SHP77 (cell line): Measurements from ENCODE around the gene AGRN.

ENCODE experiments used
- DNase-seq, 2 experiments: peaks; one replicate each; lab custom pipeline; 2025; lab: John Stamatoyannopoulos, UW

Gene AGRN

GRCh38 chr1:1081311-1082238, 61.7 kb downstream of the AGRN start:
- no peak for DNase-seq

DNA sequence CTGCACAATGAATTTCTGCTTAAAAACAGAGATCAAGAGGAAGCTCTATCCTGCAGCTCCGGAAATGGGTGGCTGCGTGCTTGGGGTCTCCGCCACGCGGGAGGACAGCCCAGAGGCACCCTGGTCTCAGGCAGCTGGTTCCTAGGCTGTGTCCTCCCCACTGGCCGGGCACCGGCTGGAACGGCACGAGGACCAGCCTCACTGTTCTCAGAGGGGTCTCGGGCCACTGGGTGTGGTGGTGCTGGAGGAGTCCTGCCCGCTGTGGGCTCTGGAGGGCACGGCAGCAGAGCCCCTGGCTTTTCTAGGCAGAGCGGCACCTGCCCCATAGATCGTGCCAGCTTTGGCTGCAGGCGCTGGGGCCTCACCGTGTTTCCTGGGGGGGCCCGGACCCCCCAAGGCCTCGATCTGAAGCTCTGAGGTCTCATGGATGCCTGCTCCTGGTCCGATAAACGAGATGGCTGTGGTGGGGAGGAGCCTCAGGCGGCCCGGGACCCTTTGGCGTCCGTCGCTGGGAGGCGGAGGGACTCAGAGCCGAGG, 62.4 kb downstream of the AGRN start:
- DNase-seq, result no peak

GRCh38 chr1:1082776-1083415, 63.0 kb downstream of the AGRN start:
- DNase-seq, result no peak

- DNase-seq, result no peak
Measured at GRCh38 chr1:1083416-1084371, 63.8 kb downstream of the AGRN start.

GRCh38 chr1:1084372-1085170, 64.7 kb downstream of the AGRN start:
- no peak for DNase-seq

DNA sequence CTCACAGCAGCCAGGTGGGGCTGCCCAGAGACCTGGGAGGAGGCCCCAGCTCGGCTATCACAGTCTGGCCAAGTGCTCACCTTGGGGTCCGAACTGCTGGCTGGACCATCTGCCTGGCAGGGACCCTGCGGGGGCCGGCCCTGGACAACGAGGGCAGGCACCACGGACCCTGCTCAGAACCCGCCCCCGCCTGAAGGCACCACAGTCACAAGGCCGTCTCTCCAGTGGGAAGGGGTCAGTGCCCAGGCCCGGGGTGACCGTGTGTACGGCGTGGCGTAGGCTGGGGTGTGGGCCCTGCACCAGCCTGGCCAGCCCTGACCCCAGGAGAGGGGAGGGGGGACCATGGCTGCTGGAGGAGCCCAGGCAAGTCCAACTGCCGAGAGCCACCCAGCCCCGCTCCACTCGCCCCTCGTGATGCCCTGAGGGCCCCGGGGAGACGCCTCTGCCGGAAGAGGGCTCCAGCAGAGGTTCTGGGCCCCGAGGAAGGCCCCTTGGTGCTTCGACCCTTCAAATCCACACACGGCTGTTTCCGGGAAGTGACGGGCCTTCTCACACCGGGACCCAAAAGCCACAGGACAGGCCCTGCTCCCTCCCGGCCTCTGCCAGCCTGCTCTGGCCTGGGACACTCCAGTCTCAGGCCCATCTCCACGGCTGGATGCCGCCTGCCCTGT, 65.4 kb downstream of the AGRN start:
- DNase-seq, result no peak

DNA sequence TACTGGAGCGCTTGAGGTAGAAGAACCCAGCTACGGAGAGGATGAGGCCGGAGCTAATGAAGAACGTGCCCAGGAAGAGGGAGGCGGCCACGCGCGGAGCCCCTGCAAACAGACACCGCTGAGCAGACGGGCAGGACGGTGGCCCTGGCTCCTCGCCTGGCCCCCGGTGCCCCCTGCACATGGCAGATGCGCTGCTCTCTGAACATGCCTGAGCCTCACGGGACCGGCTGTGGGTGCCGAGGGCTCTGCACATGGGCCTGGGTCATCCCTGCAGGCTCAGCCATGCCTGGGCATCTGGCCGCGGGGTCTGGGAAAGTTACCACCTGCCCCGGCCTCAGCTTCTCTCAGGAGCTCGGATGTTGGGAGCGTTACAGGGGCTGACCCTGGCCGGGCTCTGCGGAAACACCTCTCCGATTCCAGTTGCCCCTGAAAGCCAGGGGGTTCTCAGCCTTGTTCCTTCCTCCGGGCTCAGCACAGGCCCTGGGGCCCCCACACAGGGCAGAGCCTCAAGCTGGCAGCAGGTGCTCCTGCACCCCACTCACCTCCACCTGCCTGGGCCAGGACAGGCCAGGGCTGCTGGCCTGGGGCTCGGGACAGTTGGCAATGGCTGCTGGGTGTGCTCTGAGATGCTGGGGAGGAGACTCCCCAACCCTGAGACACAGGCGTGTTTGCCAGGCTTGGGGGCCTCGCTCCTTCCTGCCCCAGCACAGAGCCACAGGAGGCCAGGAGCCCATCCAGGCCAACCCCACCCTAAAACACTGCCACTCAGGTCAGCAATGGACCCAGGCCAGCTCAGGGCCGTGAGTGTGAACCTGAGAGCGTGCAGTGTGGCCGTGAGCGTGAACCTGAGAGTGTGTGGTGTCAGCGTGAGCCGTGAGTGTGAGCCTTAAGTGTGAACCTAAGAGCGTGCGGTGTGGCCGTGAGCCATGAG, 66.3 kb downstream of the AGRN start:
- DNase-seq, result no peak

DNA sequence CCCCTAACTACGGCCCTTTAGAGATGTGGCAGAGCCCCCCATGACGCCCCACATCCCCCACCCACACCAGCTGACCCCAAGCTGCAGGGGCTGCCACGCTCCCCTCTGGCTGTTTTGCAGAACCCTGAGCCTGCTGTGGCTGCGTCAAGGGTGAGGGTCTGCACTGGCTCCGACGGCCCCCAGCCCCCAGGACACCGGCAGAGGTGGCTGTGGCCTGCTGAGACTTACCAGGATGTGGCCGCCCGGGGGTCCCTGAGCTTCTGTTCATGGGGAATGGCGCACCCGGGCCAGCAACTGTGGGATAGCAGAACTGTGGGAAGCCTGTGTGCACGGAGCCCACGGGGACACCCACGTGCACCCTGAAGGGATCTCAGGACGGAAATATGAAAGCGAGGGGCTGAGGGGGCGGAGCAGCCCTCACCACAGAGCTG, 67.0 kb downstream of the AGRN start:
- no peak for DNase-seq

DNA sequence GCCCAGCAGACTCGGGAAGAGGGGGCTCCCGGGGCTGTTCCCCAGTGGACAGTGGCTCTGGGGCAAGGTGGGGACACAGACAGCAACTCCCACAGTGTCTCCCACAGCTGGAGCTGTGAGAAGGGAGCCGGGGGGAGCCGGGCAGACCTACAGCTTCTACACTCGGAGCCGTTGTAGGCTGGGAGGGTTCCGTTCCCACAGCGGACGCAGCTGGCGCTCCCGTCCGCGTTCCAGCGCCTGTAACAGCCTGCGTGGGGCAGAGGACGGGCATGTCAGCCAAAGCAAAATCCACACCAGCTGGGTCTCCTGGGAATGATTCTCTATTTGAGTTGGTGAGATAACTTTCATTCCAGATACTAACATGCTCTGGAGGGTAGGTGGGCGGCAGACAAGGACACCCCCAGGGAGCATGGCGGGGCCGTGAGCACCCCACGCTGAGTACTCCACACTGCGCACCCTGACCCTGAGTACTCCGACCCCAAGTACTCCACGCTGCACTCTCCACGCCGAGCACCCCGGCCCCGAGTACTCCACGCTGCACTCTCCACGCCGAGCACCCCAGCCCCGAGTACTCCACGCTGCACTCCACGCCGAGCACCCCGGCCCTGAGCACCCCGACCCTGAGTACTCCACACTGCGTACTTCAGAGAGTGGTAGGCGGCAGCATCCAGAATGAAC, 67.6 kb downstream of the AGRN start:
- no peak for DNase-seq

DNA sequence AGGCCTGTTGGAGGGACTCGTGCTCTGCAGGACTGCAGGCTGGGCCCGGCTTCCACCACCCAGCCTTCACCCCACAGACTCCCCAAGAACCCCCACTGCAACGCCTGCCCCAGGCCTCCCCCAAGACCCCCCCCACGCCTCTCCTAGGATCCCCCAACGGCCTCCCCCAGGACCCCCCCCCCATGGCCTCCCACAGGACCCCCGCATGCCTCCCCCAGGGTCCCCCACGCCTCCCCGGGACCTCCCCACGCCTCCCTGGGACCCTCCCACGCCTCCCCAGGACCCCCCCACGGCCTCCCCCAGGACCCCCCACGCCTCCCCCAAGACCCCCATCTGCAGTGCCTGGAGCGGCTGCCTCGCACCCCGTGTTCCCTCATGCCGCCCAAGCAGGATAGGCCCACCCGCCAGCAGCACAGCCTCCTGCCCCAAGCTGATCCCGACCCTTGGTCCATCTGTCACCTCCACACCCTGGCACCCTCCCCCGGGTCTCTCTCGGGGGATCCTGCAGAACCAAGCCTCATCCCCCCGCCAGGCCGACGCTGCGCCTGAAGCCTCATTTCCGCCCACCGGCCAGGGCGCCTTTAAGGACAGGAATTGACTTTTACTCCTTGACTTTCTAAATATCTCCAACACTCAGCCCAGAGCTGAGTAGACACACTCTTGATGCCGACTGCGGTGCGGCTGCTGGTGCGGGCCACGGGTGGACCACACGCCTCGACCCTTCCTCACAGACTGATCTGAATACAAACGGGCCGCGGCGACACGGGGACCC, 68.3 kb downstream of the AGRN start:
- no peak for DNase-seq

GRCh38 chr1:1088801-1089680, 69.1 kb downstream of the AGRN start:
- DNase-seq, result no peak

- no peak for DNase-seq
Measured at GRCh38 chr1:1089731-1090423, 70.0 kb downstream of the AGRN start.

GRCh38 chr1:1090424-1091343, 70.8 kb downstream of the AGRN start:
- no peak for DNase-seq

DNA sequence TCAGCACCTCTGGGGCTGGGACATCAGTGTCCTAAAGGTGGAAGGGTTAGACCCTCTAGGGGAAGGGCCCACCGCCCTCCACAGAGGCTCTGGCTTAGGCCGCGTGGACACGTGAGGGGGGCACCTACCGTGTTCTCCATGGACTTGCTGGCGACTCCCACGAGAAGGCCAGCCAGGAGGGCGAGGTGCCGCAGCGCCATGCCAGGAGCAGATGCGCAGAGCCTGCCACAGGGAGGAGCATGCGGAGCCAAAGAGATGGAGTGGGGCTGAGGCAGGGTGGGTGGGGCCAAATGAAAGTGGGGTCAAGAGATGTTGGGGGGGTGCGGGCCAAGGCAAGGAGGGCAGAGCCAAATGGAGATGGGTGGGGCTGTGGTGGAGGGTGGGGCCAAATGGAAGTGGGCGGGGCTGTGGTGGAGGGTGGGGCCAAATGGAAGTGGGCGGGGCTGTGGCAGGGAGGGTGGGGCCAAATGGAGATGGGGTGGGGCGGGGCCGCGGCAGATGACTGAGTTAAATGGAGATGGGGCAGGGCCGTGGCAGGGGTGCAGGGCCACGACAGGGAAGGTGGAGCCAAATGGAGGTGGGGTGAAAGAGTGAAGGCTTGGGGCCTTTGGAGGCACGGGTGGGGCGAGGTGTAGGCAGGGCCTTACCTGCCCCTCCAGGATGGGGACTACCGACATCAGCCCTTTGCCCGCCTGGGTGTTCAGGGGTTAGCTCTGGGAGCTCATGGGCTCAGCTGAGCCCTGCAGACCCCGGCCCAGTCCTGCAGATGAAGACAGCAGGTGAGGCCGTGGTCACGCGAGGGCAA, 71.6 kb downstream of the AGRN start:
- no peak for DNase-seq
